ENCODE results near the gene ATP10A.
"Not testable (repeated sequence)": the region's sequence is repeated elsewhere in the genome, so short reads cannot be mapped to it uniquely, and the experiment has no call there.

The ATP10A gene

GRCh38 chr15:25790000-25790660 lies 73.0 kb downstream of the ATP10A start:
- peak; percentile 91 for DNase-seq (ENCODE audit: low read depth)

GRCh38 chr15:25789616-25789999 lies 73.5 kb downstream of the ATP10A start:
- no peak for DNase-seq (ENCODE audit: low read depth)

GRCh38 chr15:25789211-25789610 lies 73.9 kb downstream of the ATP10A start:
- DNase-seq (ENCODE audit: low read depth): no peak

GRCh38 chr15:25787855-25788520 lies 75.1 kb downstream of the ATP10A start:
- DNase-seq (ENCODE audit: low read depth): no peak

- DNase-seq (ENCODE audit: low read depth): no peak
These were observed 75.7 kb downstream of the ATP10A start for GRCh38 chr15:25787381-25787780.

GRCh38 chr15:25786040-25786439 lies 77.1 kb downstream of the ATP10A start:
- DNase-seq (ENCODE audit: low read depth): no peak

GRCh38 chr15:25785641-25786025 lies 77.5 kb downstream of the ATP10A start:
- no peak for DNase-seq (ENCODE audit: low read depth)

GRCh38 chr15:25784876-25785640 lies 78.1 kb downstream of the ATP10A start:
- DNase-seq (ENCODE audit: low read depth): no peak

- DNase-seq (ENCODE audit: low read depth): no peak
These were observed 79.3 kb downstream of the ATP10A start for GRCh38 chr15:25783607-25784540.

GRCh38 chr15:25783134-25783533 lies 80.0 kb downstream of the ATP10A start:
- DNase-seq (ENCODE audit: low read depth): no peak

- no peak for DNase-seq (ENCODE audit: low read depth)
These were observed 82.5 kb downstream of the ATP10A start for GRCh38 chr15:25780479-25781255.

- DNase-seq (ENCODE audit: low read depth): no peak
These were observed 85.0 kb downstream of the ATP10A start for GRCh38 chr15:25778161-25778560.

GRCh38 chr15:25777037-25777436 lies 86.1 kb downstream of the ATP10A start:
- no peak for DNase-seq (ENCODE audit: low read depth)

- no peak for DNase-seq (ENCODE audit: low read depth)
These were observed 86.9 kb downstream of the ATP10A start for GRCh38 chr15:25776071-25776746.

- no peak for DNase-seq (ENCODE audit: low read depth)
These were observed 87.7 kb downstream of the ATP10A start for GRCh38 chr15:25775317-25775912.

GRCh38 chr15:25774871-25775270 lies 88.3 kb downstream of the ATP10A start:
- no peak for DNase-seq (ENCODE audit: low read depth)

GRCh38 chr15:25773248-25773647 lies 89.9 kb downstream of the ATP10A start:
- no peak for DNase-seq (ENCODE audit: low read depth)

GRCh38 chr15:25772500-25772899 lies 90.6 kb downstream of the ATP10A start:
- no peak for DNase-seq (ENCODE audit: low read depth)

GRCh38 chr15:25771736-25772135 lies 91.4 kb downstream of the ATP10A start:
- not testable (repeated sequence) for DNase-seq (ENCODE audit: low read depth)

GRCh38 chr15:25771338-25771706 lies 91.8 kb downstream of the ATP10A start:
- no peak for DNase-seq (ENCODE audit: low read depth)

Measured in HS-5 (cell line).